Stimulated activated CD4-positive, alpha-beta T cell treated with anti-CD3 and anti-CD28 coated beads, Interleukin-4, amount 100 ng/mL, for 1 hour (primary cell): Measurements from ENCODE around the gene CSF1R.
"Not testable (repeated sequence)": the region's sequence is repeated elsewhere in the genome, so short reads cannot be mapped to it uniquely, and the experiment has no call there.

Experiments used
- DNase-seq: peaks from one replicate; pipeline ENCODE4 v3.0.0-alpha.2; 2020

Gene CSF1R

DNA sequence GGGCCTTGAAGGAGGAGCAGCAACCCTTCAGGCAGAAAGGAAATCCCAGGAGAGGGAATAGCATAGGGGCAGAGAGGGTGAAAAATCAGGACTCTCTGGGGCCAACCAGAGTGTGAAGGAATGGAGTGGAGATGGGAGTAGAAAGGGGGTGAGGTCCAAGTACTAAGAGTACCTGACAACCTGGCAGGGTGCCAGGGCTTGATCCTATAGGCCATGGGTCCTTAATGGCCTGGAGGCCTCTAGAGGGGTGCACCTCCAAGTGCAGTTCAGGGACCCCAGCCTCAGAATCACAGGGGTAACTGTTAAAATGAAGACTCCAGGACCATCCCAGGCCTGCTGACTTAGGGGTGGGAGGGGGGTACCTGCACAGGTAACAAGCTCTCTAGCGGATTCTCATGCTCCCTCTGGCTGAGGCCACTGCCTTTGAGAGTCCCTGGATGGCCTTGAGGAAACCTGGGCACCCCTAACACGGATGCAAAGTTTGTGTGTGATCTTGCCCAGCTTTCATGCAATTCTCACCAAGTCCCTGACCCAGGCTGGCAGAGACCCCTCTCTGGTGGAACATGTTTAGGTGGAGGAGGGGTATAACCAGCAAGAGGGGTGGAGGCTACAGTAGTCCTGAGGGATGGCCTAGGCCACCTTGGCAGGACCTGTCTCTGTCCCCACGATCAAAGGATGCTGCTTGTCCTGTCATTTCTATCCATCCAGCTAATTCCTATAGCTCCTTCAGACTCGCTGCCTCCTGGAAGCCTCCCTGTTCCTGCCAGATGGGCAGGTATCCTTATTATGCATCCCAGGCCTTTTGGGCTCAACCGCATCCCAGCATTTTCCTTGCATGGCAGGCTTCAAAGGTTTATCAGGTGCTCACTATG, 17.6 kb upstream of the CSF1R start:
- no peak for DNase-seq

DNA sequence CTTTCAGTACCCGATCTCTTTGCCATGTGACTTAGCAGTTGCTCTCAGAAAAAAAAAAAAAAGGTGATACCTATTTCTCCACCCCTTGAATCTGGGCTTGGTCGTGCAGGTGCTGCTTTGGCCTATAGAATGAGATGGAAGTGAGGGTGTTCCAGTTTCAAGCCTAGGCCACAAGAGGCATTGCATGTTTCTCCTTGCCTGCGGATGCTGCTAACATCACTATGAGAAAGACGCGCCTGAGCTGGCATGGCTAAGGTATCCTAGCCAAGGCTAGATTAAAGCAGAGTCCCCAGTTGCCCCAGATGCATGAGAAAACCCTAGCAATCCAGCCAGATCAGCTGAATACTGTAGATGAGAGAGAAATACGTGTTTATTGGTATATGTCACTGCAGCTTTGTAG, 14.7 kb upstream of the CSF1R start:
- no peak for DNase-seq

DNA sequence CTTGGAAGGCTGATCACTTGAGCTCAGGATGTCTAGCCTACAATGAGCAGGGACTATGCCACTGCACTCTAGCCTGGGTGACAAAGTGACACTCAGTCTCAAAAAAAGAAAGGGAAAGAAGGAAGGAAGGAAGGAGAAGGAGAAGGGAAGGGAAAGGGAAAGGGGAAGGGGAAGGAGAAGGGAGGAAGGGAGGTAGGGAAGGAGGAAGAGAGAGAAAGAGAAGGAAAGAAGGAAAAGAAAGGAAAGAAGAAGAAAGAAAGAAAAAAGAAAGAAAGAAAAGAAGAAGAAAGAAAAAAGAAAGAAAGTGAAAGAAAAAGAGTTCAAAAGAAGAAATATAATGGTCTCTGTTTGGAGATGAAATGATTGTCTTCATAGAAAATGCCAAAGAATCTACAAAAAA, 10.8 kb upstream of the CSF1R start:
- no peak for DNase-seq

DNA sequence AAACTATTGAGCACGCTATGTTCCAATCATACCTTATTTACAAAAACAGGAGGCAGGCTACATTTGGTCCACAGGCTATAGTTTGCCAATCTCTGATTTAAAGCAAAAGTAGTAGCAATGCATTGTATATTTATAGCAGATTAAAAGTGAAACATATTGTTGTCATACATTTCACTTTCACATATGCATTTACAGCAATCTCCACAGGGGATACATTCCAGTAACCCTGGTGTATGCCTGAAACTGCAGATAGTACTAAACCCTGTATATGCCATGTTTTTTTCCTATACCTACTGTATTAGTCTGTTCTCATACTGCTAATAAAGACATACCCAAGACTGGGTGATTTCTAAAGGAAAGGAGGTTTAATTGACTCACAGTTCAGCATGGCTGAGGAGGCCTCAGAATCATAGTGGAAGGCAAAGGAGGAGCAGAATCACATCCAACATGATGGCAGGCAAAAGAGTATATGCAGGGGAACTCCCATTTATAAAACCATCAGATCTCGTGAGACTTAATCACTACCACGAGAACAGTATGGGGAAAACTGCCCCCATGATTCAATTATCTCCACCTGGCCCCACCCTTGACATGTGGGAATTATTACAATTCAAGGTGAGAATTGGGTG, 5.9 kb upstream of the CSF1R start:
- no peak for DNase-seq

DNA sequence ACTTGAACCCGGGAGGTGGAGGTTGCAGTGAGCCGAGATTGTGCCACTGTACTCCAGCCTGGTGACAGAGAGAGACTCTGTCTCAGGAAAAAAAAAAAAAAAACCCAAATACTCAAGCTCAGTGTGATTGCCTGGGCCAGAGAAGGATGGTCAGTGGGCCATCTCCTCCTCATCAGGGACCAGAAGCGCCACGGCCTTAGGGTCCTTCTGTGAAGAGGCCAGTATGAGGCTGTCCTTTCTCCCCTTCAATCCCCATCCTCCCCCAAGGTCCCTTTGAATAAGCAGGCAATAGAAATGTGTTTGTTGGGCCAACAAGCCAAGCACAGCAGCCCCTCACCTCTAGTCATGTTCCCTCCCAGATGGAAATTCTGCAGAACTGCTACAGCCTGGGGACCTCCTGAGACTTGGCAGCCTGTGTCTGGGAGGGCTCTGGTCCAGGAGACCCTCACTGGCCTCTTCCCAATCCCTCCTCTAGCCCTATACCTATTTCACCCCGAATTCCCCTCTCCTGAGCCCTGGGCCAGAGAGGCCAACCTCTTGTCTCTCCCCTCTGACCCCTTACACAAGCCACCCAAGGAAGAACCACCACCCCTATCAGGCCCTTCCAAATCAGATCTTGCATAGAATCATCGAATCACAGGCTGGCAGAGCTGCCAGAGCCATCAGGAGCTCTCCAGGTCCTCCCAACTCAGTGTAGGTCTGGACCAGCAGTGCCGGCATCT, 1.0 kb downstream of the CSF1R start:
- no peak for DNase-seq

DNA sequence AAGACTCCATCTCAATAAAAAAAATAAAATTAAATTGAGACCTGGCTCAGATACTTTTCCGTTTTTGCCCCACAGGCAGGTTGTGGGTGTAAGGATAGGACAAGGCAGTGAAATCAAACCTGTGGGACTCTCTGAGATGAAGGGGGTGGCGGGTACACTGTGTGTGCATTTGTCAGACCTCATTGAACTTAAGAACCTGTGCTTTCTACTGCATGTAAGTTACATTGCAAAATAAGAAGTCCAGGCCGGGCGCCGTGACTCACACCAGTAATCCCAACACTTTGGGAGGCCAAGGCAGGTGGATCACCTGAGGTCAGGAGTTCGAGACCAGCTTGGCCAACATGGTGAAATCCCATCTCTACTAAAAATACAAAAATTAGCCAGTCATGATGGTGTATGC, 1.6 kb downstream of the CSF1R start:
- not testable (repeated sequence) for DNase-seq

DNA sequence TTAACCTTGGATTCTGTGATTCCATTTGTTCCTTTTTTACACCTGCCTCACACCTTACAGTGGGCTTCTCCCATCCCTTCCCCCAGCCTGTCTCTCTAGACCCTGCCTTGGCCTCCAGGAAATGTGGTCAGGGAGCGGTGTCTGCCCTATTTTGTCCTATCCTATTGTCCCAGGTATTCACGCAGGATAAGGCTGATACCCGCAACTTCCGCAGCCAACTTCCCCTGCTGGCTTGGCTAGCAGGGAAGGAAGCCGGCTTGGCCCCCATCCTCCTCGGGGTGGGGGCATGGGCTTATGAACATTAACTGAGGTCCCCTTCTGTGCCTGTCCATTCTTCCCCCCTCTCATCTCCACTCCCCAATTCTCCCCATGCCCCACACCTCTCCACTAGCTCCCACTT, 3.5 kb downstream of the CSF1R start:
- DNase-seq: no peak

DNA sequence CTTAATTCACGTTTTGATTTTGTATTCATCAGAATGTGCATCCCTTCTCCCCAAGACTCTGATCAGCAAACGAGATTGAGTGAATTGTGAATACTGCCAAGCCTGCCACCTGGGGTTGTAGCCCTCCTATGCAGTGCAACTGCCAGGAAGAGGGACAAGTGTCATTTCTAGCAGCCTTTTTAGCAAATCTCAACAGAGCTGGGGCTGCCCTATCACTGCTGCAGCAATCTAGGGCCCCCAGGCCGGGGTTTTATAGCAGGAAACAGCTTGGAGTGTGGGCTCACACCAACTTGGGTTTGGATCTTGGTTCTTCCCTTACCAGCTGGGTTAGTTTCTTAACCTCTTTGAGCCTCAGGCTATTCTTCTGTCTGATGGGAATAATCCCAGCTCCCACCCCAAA, 4.0 kb downstream of the CSF1R start:
- DNase-seq: no peak

DNA sequence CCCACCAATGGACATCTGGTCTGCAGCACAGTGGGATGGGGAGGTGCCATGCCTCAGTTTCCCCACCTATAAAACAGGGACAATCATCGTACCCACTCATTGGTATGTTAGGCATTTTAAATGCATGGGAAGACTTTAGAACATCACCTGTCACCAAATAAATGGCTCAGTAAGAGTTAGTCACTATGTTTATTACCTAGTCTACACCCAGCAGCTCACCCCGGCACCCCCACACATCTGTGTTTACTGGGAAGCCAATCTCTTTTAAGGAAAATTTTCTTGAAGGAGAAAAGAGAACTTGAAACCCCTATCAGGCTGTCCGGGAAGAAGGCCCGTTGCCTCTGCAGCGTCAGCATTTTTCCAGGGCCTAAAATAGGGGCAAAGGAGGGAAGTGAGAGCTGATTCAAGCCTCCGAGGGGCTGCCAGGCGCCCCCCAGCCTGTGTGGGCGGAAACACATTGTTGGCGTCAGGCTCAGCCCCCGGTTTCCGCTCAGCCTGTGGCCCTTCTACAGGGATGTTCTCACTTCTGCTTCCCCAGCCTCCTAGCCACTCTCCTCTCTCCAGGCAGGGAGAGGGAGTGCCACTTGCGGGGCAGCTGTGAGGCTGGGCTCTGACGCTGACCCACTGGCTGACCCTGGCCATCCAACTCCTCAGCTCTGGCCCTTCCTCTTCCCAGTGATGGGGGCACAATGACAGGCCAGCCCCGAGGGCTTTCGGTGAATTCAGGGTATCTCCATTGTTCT, 4.6 kb downstream of the CSF1R start:
- DNase-seq: no peak

DNA sequence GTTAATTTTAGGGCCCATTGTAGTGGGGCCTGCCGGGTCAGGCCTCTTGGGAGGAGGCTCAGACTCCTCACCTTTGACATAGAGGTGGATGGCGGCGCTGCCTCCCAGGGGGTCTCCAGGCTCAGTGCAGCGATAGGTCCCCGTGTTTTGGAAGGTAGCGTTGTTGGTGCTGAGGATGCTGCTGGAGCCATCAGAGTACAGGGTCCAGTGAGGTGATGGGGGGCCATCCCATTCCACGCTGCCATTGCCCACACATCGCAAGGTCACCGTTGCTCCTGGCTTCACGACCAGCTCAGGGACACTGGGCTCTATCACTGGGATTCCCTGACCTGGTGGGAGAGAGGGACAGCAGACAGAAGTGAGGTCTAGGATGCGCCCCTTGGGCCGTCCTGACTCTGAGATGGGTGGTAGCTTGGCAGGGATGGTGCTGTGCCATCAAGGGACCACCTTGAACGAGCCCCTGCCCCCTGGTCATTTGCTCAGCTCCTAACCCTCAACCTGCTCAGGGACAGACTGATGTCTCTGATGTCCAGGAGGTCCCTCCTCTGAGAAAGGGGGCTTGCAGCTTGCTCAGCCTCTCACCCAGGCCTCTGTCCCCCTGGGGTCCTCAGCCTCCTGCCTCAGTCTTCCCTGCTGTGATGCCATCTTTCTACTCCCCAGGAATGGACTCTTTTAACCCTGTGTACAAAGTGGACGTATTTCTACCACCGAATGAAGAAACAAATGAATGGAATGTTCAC, 5.5 kb downstream of the CSF1R start:
- no peak for DNase-seq

DNA sequence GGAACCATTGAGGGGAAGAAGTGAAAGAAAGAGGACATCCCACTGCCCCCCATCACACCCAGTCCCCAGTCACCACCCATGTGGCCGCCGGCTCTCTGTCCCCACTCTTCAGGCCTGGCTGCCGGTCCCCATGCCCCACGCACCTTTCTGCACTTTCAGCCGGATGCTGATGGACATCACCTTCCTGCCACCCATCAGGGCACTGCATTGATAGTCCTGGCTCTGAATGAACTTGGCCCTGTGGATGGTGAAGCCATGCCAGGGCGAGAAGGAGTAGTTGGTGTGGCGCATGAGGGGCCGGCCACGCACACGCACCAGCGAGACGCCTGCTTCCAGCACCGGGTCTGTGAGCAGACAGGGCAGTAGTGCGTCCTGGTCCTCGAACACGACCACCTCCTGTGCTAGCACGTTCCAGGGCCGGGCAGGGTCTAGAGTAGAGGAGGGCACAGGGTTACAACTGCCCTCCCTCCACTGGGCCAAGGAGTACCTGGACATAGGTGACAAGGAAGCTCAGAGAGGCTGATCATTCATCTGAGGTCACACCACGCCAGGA, 6.4 kb downstream of the CSF1R start:
- no peak for DNase-seq

DNA sequence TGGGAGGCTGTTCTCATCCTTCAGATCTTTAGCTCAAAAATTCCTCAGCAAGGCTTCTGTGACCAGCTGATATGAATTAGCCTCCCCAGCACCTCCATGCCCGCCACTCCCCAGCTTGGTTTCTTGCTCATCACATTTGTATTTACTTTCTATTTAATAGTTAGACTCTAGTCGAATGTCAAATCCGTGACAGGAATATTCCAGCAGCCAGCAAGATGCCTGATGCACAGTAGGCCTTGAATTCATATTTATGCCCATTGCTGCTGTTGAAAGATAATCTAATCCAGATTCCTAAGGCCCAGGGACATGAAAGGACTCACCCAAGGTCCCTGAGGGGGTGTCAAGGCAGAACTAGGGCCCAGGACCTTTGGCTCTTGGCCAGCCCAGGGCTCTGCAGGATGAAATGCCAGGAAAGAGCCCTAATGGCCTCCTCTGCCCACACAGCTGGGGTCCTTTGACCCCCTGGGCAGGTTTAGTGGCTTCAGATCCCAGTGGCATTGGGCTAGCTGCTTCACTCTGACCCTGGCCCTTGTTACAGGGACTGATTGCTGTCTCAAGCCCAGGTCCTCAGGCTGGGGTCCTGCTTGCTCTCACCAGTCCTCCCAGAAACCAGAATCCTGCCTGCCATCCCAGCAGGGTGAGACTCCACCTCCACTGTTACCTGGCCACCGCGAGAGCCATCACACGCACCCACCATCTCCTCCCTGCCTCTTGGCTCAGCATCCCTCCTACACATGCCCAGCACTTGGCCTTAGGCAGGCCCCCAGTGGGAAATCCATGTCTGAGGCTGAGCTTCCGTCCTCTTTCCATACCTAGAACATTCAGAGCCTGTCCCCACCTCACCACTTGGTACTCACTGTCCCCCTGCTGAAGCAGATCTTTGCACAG, 7.3 kb downstream of the CSF1R start:
- DNase-seq: no peak

DNA sequence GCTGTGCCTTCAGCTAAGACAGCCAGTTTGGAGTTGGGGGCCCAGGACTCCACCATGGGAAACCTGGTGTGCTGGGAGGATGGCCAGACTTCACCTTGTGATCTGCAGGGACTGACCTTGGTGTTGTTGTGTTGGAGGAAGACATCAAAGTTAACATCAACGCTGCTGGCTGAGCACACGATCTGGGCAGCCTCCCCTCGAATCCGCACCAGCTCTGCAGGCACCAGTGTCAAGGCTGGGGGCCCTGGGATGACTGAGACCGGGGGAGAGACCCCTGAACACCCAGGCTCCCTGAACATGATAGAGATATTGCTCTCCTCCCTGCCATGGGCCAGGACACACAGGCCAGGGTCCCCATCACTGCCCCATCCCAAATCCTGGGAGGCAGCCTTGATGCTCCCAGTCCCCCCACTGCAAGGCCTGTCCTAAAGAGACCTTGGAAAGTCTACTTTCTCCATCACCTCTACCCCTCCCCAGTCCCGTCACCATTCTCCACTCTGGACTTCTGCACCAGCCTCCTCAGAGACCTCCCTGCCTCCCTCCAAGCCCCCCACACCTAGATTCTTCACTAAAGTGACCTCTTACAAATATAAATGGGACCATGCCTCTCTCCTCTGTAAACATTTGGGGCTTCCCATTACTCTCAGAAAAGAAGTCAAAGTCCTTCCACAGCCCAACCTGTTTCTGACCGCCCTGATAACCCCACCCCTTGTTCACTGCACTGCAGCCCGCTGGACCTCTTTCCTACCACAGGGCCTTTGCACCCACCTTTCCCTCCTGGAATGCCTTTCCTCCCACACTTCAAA, 8.2 kb downstream of the CSF1R start:
- no peak for DNase-seq

DNA sequence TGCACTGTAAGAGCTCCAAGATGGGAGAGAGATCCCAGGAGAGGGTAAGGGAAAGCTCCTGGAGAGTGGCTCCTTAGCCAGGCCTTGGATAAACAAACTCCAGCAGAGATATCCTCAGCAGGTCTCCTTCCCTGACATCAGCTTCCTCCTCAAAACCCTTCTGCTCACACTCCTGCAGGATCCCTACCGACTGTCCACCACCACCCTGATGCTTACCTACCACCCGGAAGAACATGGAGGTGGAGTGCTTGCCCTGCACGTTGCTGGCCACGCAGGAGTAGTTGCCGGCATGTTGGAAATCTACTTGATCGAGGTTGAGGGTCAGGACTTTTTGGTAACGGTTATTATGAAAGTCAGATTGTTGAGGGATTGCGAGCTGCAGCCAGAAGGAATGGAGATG, 9.3 kb downstream of the CSF1R start:
- no peak for DNase-seq

DNA sequence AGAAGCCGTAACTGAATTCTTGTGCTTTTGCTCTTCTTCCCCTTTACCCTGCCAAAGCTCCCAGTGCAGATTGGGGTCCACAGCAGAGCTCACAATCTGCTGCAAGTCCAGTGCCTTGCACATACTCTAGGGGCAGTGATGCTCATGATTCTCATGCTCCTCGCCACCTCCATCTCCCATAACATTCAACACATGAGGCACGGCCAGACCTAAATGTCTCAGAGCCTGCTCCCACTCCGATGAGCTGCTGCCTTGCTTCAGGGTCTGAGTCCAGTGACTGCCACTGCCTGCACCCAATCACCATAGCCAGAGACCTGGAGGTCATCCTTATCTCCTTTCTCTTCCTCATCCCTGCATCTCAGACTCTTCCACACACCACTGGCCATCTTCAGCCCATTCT, 10.5 kb downstream of the CSF1R start:
- no peak for DNase-seq

DNA sequence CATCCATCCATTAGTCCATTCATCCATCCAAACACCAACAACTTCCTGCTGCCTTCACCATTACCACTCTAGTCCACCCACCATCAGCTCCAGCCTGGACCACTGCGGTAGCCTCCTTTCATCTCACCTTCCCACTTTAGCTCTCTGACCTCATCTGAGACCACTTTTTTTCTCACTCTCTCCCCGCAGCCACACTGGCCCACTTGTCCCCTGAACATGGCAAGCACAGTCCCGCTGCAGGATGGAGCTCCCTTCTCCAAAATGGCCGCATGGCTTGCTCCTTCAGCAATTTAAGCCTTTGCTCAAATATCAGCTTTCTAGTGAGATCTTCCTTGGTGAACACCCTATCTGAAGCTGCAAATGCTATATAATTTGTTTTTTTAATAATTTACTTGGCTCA, 11.1 kb downstream of the CSF1R start:
- DNase-seq: no peak

DNA sequence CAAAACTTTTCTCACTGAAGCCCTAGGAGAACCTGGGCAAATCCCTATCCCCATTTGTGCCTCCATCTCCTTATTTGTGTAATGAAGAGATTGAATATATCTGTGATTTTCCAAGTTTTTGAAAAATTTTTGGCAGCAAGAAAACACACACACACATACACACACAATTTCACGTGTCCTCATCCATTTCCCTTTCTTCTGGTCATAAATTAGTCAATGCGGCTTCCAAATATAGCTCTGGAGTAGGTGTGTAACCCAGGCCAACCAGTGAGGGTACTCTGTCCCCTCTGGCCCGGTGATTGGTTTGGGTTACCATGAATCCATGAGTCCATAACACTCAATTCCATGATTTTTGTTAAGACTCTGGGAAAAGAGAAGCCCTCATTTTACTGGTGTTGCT, 12.7 kb downstream of the CSF1R start:
- no peak for DNase-seq

DNA sequence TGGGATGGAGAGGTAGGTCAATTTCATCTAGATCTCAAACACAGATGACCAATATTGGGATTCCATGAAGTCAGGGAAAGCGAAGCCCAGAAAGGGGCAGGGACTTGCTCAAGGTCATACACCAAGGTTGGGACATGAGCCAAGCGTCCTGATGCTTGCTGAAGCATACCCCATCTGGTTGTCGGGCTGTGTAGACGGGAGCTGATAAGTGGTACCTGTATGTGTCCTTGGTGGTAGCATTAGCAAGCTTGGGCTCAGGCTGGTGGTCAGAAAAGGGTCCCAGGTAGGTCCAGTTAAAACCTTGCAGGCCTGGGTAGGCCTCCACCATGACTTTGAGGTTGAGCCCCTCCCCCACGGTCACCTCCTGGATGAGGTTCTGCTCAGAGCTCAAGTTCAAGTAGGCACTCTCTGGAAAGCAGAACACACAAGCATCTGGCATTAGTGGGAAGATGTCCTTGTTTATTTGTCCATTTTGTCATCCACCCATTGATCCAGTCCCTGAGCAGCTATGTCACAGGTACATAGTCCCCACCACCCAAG, 13.2 kb downstream of the CSF1R start:
- DNase-seq: no peak

DNA sequence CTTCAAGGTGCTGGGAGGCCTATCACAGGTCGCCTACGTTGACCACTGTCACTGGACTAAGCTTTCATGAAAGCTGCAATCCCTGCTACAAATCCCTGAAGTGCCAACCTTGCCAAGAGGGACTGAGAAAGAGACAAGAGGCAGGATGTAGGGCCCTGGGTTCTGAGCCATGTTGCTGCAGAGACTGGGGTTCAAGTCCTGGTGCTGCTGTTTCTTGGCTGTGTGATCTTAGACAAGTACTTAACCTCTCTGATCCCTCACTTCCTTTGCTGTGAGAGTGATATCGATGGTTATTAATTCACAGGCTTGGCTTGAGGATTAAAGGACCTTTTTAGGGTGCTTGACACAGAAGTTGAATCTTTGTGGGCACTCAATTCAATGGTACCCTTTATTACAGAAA, 15.5 kb downstream of the CSF1R start:
- no peak for DNase-seq
